Measurements from ENCODE around the gene WDR18. TPM values are rescaled to one million over a fixed set of nuclear protein-coding genes. Genes with fewer than 3 reads are reported as not detected.

The WDR18 gene
- total RNA-seq, 2 experiments from 2014 or later = 71.6 to 87.8 TPM

DNA sequence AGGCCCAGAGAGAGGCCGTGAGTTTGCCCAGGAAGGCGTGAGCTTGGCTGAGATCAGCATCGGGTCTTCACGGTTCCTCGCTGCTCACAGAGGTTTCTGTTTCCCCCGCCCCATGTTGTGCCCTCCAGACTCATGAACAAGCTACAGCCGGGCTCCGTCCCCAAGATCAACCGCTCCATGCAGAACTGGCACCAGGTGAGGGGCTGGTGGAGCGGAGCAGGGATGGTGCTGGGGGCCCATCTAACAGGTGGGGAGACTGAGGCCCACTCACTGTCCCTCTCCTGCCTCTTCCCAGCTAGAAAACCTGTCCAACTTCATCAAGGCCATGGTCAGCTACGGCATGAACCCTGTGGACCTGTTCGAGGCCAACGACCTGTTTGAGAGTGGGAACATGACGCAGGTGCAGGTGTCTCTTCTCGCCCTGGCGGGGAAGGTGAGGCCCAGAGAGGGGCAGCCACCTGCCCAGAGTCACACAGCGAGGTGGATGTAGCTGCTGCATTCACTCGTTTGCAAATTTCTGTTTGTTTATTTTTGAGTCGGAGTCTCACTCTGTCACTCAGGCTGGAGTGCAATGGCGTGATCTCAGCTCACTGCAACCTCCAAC is 48.2 kb downstream of the WDR18 start:
- Mint-ChIP-seq H3K36me3 (ENCODE audit: low read depth) (peaks cover 37% of the 10 kb centered on the region), H3K27ac (no peak overlapping the region), H3K27me3 (no peaks in the 10 kb centered on the region), H3K4me3 (no peak overlapping the region), H3K9me3 (ENCODE audit: low read depth) (no peaks in the 10 kb centered on the region), H3K4me1 (peaks cover 26% of the 10 kb centered on the region)
- ChIA-PET CTCF (no interaction called here), POLR2A (interaction anchor here (0.5 to 0.7 kb wide), 2 partner anchors 11 to 14 kb away, joined by 3 read pairs; partner anchors contain the start of gene RNU6-2)
- intact Hi-C loops (cut with DNase I, micrococcal nuclease) = no loop called here
- DNase-seq = no peak
- ATAC-seq = no peak

DNA sequence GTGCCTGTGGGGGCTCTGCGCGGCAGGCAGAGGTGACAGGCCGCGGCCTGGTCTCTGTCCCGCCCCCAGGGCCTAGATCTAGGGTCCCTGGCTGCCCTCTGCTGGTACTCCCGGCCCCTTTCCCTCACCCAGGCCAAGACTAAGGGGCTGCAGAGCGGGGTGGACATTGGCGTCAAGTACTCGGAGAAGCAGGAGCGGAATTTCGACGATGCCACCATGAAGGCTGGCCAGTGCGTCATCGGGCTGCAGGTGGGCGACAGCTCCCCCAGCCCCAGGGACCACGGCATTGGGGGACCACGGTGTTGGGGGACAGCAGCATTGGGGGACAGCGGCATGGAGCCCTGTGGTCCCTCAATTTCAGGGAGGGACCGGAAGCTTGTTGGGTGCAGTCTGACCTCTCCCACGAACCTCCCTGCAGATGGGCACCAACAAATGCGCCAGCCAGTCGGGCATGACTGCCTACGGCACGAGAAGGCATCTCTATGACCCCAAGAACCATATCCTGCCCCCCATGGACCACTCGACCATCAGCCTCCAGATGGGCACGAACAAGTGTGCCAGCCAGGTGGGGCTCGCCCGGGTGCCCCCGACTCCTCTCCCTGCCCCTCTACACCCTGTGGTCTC is 52.0 kb downstream of the WDR18 start:
- peaks cover 36% of the 10 kb centered on the region for H3K4me1 Mint-ChIP-seq
- H3K27me3 Mint-ChIP-seq = no peaks in the 10 kb centered on the region
- ATAC-seq = no peak
- ChIA-PET CTCF (interaction anchor here (1.0 to 1.3 kb wide), 2 partner anchors 10 to 28 kb away, joined by 3 to 4 read pairs; no protein-coding TSS in a partner anchor), POLR2A (no interaction called here)
- intact Hi-C loops (cut with DNase I, micrococcal nuclease) = no loop called here
- H3K36me3 Mint-ChIP-seq (ENCODE audit: low read depth) = peaks cover 41% of the 10 kb centered on the region
- no peak for DNase-seq
- no peaks in the 10 kb centered on the region for H3K9me3 Mint-ChIP-seq (ENCODE audit: low read depth)
- H3K27ac Mint-ChIP-seq = no peak overlapping the region
- H3K4me3 Mint-ChIP-seq = no peak overlapping the region

DNA sequence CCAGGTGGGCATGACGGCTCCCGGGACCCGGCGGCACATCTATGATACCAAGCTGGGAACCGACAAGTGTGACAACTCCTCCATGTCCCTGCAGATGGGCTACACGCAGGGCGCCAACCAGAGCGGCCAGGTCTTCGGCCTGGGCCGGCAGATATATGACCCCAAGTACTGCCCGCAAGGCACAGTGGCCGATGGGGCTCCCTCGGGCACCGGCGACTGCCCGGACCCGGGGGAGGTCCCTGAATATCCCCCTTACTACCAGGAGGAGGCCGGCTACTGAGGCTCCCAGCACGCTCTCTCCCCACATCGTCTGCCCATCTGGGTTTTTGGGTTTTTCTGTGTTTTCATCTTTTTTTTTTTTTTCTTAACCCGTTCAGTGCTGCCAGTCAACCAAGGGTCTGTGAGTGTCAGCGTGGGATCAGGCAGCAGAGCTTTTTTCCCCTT is 53.5 kb downstream of the WDR18 start:
- no peak for ATAC-seq
- ChIA-PET POLR2A (interaction anchor here (0.9 to 1.1 kb wide), 2 partner anchors 16 to 44 kb away, joined by 4 to 7 read pairs; partner anchors contain the start of gene RNU6-2), CTCF (interaction anchor here (1.6 to 1.7 kb wide), 2 partner anchors 15 to 27 kb away, joined by 3 to 7 read pairs; no protein-coding TSS in a partner anchor)
- Mint-ChIP-seq H3K4me1 (peaks cover 38% of the 10 kb centered on the region), H3K27me3 (no peaks in the 10 kb centered on the region), H3K36me3 (ENCODE audit: low read depth) (peaks cover 34% of the 10 kb centered on the region), H3K9me3 (ENCODE audit: low read depth) (no peaks in the 10 kb centered on the region), H3K27ac (peak overlapping the region; percentile 80), H3K4me3 (peak overlapping the region; percentile 52)
- DNase-seq = no peak
- intact Hi-C loops (cut with DNase I, micrococcal nuclease) = no loop called here

DNA sequence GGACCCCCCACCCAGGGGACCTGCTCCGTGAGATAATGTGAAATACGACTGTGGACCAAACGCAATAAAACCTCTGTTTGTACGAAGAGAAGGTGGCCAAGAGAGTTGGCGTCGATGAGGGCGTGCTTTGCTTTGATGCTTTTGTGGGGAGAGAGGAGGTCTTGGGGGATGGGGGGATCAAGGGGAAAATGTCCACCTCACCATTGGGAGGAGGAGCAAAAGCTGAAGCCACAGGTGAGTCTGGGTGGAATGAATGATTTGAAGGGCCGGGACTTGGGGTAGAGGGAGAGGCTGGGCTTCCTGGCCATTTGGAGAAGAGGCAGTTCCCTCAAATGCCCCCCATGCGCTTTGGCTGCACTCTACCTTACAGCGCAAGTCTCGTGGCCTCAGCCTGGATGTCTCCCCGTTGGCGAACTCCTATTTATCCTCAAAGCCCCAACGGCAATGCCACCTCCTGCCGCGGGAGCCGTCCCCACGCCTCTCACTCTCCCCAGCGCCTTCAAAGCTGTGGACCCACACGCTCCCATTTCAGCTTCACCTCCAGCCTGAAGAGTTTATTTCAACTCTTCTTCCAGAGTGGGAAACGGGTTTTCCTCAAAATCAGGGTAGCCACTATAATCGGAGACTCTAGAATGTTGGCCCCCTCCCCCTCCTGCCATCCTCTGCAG is 55.0 kb downstream of the WDR18 start:
- peaks cover 26% of the 10 kb centered on the region for H3K36me3 Mint-ChIP-seq (ENCODE audit: low read depth)
- peak overlapping the region; percentile 86 for H3K4me3 Mint-ChIP-seq
- intact Hi-C loops (cut with DNase I, micrococcal nuclease) = no loop called here
- H3K27ac Mint-ChIP-seq = peak overlapping the region; percentile 74
- H3K9me3 Mint-ChIP-seq (ENCODE audit: low read depth) = no peaks in the 10 kb centered on the region
- peaks cover 34% of the 10 kb centered on the region for H3K4me1 Mint-ChIP-seq
- no peaks in the 10 kb centered on the region for H3K27me3 Mint-ChIP-seq
- POLR2A ChIA-PET = interaction anchor here (0.6 to 1.1 kb wide), 6 partner anchors 10 to 684 kb away, joined by 3 to 4 read pairs (median 4); partner anchors contain the start of genes CNN2 and RNU6-2
- CTCF ChIA-PET = interaction anchor here (0.7 to 1.7 kb wide), 7 partner anchors 8 to 486 kb away, joined by 3 to 7 read pairs (median 3); no protein-coding TSS in a partner anchor
- ATAC-seq (no peak), DNase-seq (no peak)

DNA sequence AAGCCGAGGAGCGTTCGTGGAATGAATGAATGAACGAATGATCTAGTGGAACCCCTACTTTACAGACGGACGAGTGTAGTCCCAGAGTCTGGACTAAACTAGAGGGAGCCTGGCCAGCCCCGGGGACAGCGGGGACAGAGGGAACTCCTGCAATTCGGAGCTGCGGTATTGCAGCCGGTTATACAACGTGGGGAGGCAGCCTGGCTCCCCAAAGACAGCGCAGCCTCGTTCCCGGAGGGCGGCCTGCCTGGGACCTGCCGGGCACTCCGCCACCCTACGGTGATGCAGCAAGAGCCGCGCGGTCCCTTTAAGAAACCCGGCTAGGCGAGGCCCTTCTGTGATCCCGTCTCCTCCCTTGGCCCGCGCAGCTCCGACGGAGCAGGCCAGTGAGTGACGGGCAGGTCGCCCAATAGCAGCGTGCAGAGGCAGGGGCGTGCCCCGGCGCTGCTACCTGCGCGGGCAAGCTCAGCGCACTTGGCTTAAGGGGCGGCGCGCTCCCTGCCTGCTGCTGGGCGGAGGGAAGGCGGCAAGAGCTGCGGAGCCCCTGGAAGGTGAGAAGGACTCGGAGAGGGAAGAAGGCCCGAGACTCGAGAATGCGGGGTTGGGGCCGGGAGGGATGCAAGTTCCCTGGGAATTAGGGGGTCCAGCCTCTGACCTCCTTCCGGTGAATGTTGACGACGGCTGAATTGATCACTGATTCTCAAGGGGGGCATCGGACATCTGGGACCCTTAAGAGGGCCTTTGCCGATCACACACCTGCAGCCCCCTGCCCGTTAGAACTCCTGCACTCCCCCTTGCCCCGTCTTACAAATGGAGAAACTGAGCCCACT is 55.7 kb downstream of the WDR18 start, which contains the start of gene ABCA7:
TSS of gene ABCA7 (plus strand) at position 462 of the 830 bp plus-strand sequence. CDS start 1,255 bp downstream, outside the sequence.
- H3K27me3 Mint-ChIP-seq = no peaks in the 10 kb centered on the region
- ChIA-PET POLR2A (interaction anchor here (0.6 to 1.1 kb wide), 6 partner anchors 11 to 683 kb away, joined by 3 to 4 read pairs (median 4); partner anchors contain the start of genes CNN2 and RNU6-2), CTCF (interaction anchor here (0.6 to 1.3 kb wide), 6 partner anchors 15 to 486 kb away, joined by 3 to 7 read pairs (median 4); no protein-coding TSS in a partner anchor)
- no peaks in the 10 kb centered on the region for H3K9me3 Mint-ChIP-seq (ENCODE audit: low read depth)
- peaks cover 26% of the 10 kb centered on the region for H3K36me3 Mint-ChIP-seq (ENCODE audit: low read depth)
- intact Hi-C loops (cut with DNase I, micrococcal nuclease) = loop anchor here (1.0 to 2.0 kb wide), 6 partner anchors 12 to 201 kb away; partner anchors contain the start of genes RNU6-2 (in 2 of the 2), TMEM259 (in 2 of the 2), ARHGAP45 (in 1 of the 2) and ATP5F1D (in 1 of the 2)
- DNase-seq = peak; percentile 100
- H3K4me1 Mint-ChIP-seq = peaks cover 34% of the 10 kb centered on the region
- peak within 1 kb of the TSS; percentile 74 for H3K27ac Mint-ChIP-seq
- peak; percentile 96 for ATAC-seq
- H3K4me3 Mint-ChIP-seq = peak within 1 kb of the TSS; percentile 86

DNA sequence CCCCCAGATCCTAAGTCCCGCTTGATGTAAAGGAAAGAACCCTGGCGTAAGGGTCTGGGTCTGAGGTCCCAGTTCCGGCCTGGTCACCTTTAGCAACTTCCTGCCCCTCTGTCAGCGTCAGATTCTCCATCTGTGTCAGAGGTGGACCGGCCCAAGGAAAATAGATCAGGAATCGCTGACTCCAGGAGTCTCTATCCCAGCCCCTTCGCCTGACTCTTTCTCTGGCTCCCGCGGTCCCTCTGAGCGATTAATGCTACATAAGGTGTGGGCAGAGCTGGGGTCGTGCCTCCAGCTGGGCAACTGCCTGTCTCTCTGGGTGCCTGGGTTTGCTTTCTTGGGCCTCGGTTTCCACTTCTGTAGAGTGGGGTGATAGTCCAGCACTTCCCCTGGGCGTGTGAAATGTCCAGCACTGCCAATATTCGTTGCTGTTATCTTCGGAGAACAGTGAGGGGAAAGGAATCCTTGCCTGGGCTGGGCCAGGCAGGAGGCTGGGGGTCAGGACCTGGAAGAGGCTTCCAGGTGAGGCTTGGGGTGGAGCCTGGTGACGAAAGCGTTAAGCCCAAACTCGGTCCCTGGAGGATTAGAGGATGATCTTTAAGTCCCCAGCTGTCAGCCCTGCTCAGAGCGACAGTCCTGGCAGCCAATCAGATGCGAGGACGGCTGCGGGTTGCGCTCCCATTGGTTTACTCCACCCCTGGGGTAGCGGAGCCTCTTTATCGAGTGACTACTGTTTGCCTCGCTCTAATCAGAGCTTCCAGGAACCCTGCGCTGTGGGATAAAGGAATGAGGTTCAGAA is 56.5 kb downstream of the WDR18 start:
- Mint-ChIP-seq H3K4me1 (peaks cover 34% of the 10 kb centered on the region), H3K36me3 (ENCODE audit: low read depth) (peaks cover 22% of the 10 kb centered on the region), H3K9me3 (ENCODE audit: low read depth) (no peaks in the 10 kb centered on the region), H3K27me3 (no peaks in the 10 kb centered on the region), H3K4me3 (peak overlapping the region; percentile 86), H3K27ac (peak overlapping the region; percentile 59)
- ATAC-seq = peak; percentile 67
- intact Hi-C loops (cut with DNase I, micrococcal nuclease) = loop anchor here (1.0 to 2.0 kb wide), 6 partner anchors 12 to 200 kb away; partner anchors contain the start of genes RNU6-2 (in 2 of the 2), TMEM259 (in 2 of the 2), ARHGAP45 (in 1 of the 2) and ATP5F1D (in 1 of the 2)
- POLR2A ChIA-PET = interaction anchor here (0.6 to 1.1 kb wide), 7 partner anchors 12 to 24 kb away, joined by 3 to 4 read pairs (median 3); partner anchors contain the start of genes CNN2 and RNU6-2
- DNase-seq = peak; percentile 95
- CTCF ChIA-PET = interaction anchor here (0.5 to 1.3 kb wide), 7 partner anchors 14 to 245 kb away, joined by 3 to 7 read pairs (median 4); partner anchors contain the start of gene CNN2

DNA sequence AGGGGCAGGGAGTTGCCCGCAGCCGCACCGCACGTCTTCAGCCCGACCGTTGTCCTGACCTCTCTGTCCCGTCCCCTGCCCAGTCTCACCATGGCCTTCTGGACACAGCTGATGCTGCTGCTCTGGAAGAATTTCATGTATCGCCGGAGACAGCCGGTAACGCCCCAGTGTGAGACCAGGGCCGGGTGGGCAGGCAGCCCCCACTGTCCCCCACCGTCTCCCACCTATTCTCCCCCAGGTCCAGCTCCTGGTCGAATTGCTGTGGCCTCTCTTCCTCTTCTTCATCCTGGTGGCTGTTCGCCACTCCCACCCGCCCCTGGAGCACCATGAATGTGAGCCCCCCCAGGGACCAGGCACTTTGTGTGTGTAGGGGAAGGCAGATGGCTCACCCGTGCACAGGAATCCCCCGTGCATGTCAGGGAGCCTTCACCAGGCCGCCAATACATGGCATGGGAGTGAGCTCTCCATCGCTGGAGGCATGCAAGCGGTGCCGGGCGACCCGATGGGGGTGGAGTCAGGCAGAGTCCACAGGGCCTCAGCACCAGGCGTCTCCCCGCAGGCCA is 57.2 kb downstream of the WDR18 start:
- Mint-ChIP-seq H3K4me3 (peak overlapping the region; percentile 86), H3K27ac (no peak overlapping the region), H3K9me3 (ENCODE audit: low read depth) (no peaks in the 10 kb centered on the region), H3K27me3 (no peaks in the 10 kb centered on the region), H3K4me1 (peaks cover 34% of the 10 kb centered on the region), H3K36me3 (ENCODE audit: low read depth) (peaks cover 16% of the 10 kb centered on the region)
- DNase-seq (no peak), ATAC-seq (no peak)
- CTCF ChIA-PET = interaction anchor here (0.5 to 1.0 kb wide), 4 partner anchors 15 to 246 kb away, joined by 3 to 6 read pairs (median 4); partner anchors contain the start of gene CNN2
- POLR2A ChIA-PET = interaction anchor here (0.6 to 0.9 kb wide), 2 partner anchors 13 to 18 kb away, joined by 3 to 4 read pairs; no protein-coding TSS in a partner anchor
- intact Hi-C loops (cut with DNase I, micrococcal nuclease) = loop anchor here (2.0 kb wide), 2 partner anchors 21 to 199 kb away; partner anchors contain the start of genes ATP5F1D (in 1 of the 2), RNU6-2 (in 1 of the 2) and TMEM259 (in 1 of the 2)

DNA sequence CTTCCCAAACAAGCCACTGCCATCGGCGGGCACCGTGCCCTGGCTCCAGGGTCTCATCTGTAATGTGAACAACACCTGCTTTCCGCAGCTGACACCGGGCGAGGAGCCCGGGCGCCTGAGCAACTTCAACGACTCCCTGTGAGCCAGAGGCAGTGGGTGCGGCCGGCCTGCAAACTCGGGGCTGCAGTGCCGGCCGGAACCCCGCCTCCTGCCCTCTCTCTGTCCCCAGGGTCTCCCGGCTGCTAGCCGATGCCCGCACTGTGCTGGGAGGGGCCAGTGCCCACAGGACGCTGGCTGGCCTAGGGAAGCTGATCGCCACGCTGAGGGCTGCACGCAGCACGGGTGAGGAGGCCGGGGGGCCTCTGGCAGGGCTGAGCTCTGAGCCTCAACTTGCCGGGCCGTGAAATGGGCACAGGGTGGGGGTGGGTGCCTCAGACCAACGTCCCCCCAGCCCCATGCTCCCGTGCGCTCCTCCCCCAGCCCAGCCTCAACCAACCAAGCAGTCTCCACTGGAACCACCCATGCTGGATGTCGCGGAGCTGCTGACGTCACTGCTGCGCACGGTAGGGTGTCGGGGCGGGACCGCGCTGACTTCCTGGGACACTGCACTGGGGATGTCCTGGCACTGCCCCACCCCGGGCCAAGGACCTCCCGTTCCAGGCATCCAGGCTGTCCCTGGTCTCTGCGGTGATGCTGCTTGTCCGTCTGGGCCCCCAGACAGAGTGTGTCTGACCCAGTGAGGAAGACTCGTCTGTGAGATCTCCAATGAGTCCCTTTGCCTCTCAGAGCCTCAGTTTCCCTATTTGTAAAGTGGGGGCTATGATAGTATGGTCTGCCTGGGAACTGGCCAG is 57.9 kb downstream of the WDR18 start:
- DNase-seq (no peak), ATAC-seq (no peak)
- H3K4me3 Mint-ChIP-seq = no peak overlapping the region
- H3K9me3 Mint-ChIP-seq (ENCODE audit: low read depth) = no peaks in the 10 kb centered on the region
- H3K36me3 Mint-ChIP-seq (ENCODE audit: low read depth) = peaks cover 14% of the 10 kb centered on the region
- H3K27me3 Mint-ChIP-seq = no peaks in the 10 kb centered on the region
- peaks cover 34% of the 10 kb centered on the region for H3K4me1 Mint-ChIP-seq
- CTCF ChIA-PET = interaction anchor here (1.0 to 1.6 kb wide), 3 partner anchors 16 to 179 kb away, joined by 3 to 4 read pairs (median 4); partner anchors contain the start of gene CNN2
- H3K27ac Mint-ChIP-seq = no peak overlapping the region
- intact Hi-C loops (cut with DNase I, micrococcal nuclease) = loop anchor here (2.0 kb wide), 2 partner anchors 21 to 199 kb away; partner anchors contain the start of genes ATP5F1D (in 1 of the 2), RNU6-2 (in 1 of the 2) and TMEM259 (in 1 of the 2)
- POLR2A ChIA-PET = no interaction called here

Data from activated CD4-positive, alpha-beta T cell treated with anti-CD3 and anti-CD28 coated beads for 36 hours (primary cell).